NCI-H82 treated with DMSO at 0.1 percent for 48 hours (cell line): ENCODE data around the gene NCAPD2.
"Not testable (repeated sequence)": the region's sequence is repeated elsewhere in the genome, so short reads cannot be mapped to it uniquely, and the experiment has no call there.

ENCODE experiments used
- DNase-seq: peaks from one replicate; lab custom pipeline; 2025; ENCODE audit not compliant: unreplicated experiment; lab: John Stamatoyannopoulos, UW

Gene NCAPD2

GRCh38 chr12:6489449-6489848 lies 4.5 kb upstream of the NCAPD2 start:
- no peak for DNase-seq

- not testable (repeated sequence) for DNase-seq
These were observed 3.2 kb upstream of the NCAPD2 start for GRCh38 chr12:6490673-6491072.

- DNase-seq = peak; percentile 91
These were observed 935 bp upstream of the NCAPD2 start, which contains the start of gene MRPL51 for GRCh38 chr12:6492838-6493496. TSS of gene MRPL51 (minus strand) at chr12:6493262. CDS start at chr12:6493136, 126 bp downstream.

GRCh38 chr12:6494258-6494743 lies 399 bp downstream of the NCAPD2 start:
- peak; percentile 44 for DNase-seq

- DNase-seq = no peak
These were observed 1.1 kb downstream of the NCAPD2 start for GRCh38 chr12:6494968-6495367.

GRCh38 chr12:6497291-6497690 lies 3.4 kb downstream of the NCAPD2 start:
- DNase-seq = not testable (repeated sequence)

GRCh38 chr12:6500466-6500865 lies 6.6 kb downstream of the NCAPD2 start:
- DNase-seq = no peak

- no peak for DNase-seq
These were observed 13.4 kb downstream of the NCAPD2 start for GRCh38 chr12:6507102-6507998.

- no peak for DNase-seq
These were observed 14.2 kb downstream of the NCAPD2 start for GRCh38 chr12:6508087-6508486.

- no peak for DNase-seq
These were observed 26.3 kb downstream of the NCAPD2 start for GRCh38 chr12:6520186-6520585.

- DNase-seq = no peak
These were observed 28.3 kb downstream of the NCAPD2 start for GRCh38 chr12:6522193-6522592.

GRCh38 chr12:6523708-6524107 lies 29.8 kb downstream of the NCAPD2 start:
- DNase-seq = no peak

- DNase-seq = no peak
These were observed 30.7 kb downstream of the NCAPD2 start for GRCh38 chr12:6524648-6525047.

GRCh38 chr12:6526201-6526600 lies 32.3 kb downstream of the NCAPD2 start:
- DNase-seq = no peak

- DNase-seq = no peak
These were observed 33.0 kb downstream of the NCAPD2 start for GRCh38 chr12:6526766-6527525.

- no peak for DNase-seq
These were observed 33.8 kb downstream of the NCAPD2 start for GRCh38 chr12:6527711-6528110.

- DNase-seq = no peak
These were observed 34.8 kb downstream of the NCAPD2 start for GRCh38 chr12:6528539-6529235.

- no peak for DNase-seq
These were observed 35.4 kb downstream of the NCAPD2 start for GRCh38 chr12:6529291-6529737.

GRCh38 chr12:6530576-6531260 lies 36.8 kb downstream of the NCAPD2 start:
- no peak for DNase-seq
